Neural cell (in vitro differentiated cells): ENCODE data around the gene PNPLA3.

Experiments
- CTCF ChIP-seq: fragments of 450-650 bp; IDR thresholded peaks from 2 replicates; pipeline ENCODE4 v1.5.1; 2014; ENCODE audit warnings: antibody characterized with exemption, mild to moderate bottlenecking, moderate library complexity; ENCODE audit not compliant: poor library complexity, severe bottlenecking
- EP300 ChIP-seq: fragments of 450-650 bp; conservative IDR thresholded peaks from 2 replicates; pipeline ENCODE4 v1.6.1; 2014; ENCODE audit warnings: antibody characterized with exemption, mild to moderate bottlenecking, moderate library complexity; ENCODE audit not compliant: poor library complexity, severe bottlenecking
- POLR2AphosphoS5 ChIP-seq: IDR thresholded peaks from 2 replicates; pipeline ENCODE4 v1.6.1; 2012
- RAD21 ChIP-seq: fragments of 450-650 bp; conservative IDR thresholded peaks from 2 replicates; pipeline ENCODE4 v1.6.1; 2014; ENCODE audit warnings: antibody characterized with exemption, mild to moderate bottlenecking, moderate library complexity
- TAF1 ChIP-seq: IDR thresholded peaks from 2 replicates; pipeline ENCODE4 v1.6.1; 2012; ENCODE audit warnings: low read depth

- TF ChIP-seq CTCF (no peak), TAF1 (no peak), RAD21 (no peak), EP300 (no peak), POLR2AphosphoS5 (no peak)
Observed at GRCh38 chr22:43911351-43911750, 12.3 kb upstream of the PNPLA3 start.
